NB4 (cell line): ENCODE data around the gene FOXRED1.

Source experiments
- CTCF ChIP-seq: IDR thresholded peaks from one replicate; pipeline ENCODE4 v1.5.1; 2012; ENCODE audit warnings: low read depth, low read length
- MYC ChIP-seq: IDR thresholded peaks from 2 replicates; pipeline ENCODE4 v1.6.1; 2011; ENCODE audit warnings: low read depth, low read length
- POLR2A ChIP-seq: IDR thresholded peaks from 2 replicates; pipeline ENCODE4 v1.6.1; 2011; ENCODE audit warnings: mild to moderate bottlenecking; ENCODE audit not compliant: insufficient read length; ENCODE audit errors: extremely low read depth
- TF ChIP-seq, protein P1 (sequence below): IDR thresholded peaks from 2 replicates; pipeline ENCODE4 v1.6.1; 2011; ENCODE audit warnings: low read depth, low read length

DNA sequence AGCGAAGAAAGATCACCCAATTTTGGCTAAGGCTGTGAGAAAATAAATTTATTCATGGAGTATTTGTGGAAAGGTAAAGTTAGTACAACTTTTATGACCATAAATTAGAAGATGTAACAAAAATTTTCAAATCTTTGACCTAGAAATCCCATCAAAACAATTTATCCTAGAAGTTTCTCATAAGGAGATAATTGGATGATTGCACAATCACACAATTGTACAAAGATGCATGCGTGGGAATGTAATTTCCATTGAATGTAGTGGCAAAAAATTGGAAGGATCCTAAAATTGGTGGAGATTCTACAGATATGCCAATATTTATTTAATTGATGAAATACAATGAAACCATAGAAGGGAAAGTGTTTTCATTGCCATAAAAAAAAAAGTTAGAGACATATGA lies 11.8 kb upstream of the FOXRED1 start:
- TF ChIP-seq CTCF (no peak), POLR2A (no peak), MYC (no peak)
- TF ChIP-seq, protein P1, sequence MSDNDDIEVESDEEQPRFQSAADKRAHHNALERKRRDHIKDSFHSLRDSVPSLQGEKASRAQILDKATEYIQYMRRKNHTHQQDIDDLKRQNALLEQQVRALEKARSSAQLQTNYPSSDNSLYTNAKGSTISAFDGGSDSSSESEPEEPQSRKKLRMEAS, result no peak
